C1 segment of cervical spinal cord (tissue), 14 donors: ENCODE results near the gene IQSEC2.

ENCODE experiments used
- DNase-seq, 14 donors: peaks; one replicate each; lab custom pipeline; 2025; lab: John Stamatoyannopoulos, UW

IQSEC2 gene

DNA sequence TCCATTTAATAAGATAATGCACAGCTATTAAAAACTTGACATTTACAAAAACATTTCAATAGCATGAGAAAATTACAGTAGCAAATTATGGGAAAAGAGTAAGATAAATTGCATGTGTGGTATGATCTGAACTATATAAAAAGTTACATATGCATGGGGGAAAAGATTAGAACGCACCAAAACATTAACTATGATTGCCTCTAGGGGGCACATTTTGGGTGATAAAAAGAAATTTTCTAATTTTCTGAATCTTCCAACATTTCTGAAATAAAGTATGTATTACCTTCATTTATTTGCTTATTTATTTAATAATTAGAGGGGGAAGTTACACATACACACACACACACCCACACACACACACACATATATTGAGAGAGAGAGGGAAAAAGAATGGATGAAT, 36.8 kb downstream of the IQSEC2 start:
- no peak for DNase-seq

DNA sequence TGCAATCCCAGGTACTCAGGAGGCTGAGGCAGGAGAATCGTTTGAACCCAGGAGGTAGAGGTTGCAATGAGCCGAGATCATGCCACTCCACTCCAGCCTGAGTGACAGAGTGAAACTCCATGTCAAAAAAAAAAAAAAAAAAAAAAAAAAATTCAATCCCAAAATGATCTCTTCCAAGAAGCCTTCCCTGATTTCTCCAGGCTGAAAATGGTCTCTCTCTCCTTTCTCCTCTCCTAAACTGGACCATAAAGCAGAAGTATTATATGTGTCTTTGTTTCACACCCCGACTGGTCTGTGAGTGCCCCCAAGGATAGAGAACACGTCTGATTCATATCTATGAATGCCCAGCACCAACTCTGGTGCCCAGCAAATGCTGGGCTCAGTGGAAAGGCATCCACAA, 39.1 kb downstream of the IQSEC2 start:
- no peak for DNase-seq

DNA sequence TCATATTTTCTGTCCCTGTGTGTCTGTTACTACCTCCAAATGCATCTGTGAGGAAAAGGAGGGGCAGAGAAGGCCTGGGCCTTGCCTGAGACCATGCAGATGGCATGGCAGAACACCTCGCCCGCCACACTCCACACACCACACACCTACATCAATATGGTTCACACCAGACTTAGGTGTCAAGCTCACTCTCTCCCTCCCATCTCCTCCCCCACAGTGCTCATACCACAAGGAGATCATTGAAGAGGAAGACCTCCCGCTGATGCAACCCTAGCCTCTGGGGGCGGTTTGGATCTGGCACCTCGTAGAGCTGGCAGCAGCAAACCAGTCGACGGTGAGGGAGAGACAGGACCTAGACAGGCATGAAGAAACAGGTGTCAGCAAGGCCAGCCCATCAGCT, 39.8 kb downstream of the IQSEC2 start:
- no peak for DNase-seq

DNA sequence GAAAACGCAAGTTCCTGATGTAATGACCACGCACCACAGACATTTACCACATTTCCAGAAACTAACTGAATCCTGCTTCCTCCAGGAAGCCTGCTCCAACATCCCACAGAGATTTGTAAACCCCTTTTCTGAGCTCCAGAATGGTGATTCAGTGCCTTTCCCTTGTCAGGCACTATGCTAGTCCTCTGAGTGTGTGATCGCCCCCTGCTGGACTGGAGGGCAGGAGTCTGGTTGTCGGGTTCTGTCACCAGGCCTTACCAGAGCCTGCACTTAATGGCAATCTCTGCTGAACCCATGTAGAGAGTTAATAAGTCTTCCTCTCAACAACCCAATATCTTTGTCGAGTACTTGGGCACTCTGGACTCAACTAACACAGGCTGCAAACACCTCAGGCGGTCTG, 41.9 kb downstream of the IQSEC2 start:
- DNase-seq, result no peak

DNA sequence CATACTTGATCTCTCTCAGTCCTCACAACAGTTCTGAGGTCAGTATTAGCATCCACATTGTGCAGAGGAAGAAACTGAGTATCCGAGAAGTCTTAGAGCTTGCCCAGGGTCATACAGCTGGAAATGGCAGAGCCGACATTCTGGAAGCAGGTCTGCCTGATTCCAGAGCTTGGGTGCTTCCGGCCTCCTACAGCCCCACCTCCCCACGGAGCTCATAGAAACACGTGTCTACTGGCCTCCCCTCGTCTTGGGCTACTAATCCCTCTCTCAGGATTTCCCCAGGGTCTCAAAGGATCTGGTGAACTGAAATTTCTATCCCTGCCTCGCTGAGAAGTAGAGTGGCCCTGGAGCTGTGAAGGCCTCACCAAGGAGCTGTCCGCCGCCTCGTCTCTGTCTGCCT, 44.3 kb downstream of the IQSEC2 start:
- DNase-seq, result no peak

DNA sequence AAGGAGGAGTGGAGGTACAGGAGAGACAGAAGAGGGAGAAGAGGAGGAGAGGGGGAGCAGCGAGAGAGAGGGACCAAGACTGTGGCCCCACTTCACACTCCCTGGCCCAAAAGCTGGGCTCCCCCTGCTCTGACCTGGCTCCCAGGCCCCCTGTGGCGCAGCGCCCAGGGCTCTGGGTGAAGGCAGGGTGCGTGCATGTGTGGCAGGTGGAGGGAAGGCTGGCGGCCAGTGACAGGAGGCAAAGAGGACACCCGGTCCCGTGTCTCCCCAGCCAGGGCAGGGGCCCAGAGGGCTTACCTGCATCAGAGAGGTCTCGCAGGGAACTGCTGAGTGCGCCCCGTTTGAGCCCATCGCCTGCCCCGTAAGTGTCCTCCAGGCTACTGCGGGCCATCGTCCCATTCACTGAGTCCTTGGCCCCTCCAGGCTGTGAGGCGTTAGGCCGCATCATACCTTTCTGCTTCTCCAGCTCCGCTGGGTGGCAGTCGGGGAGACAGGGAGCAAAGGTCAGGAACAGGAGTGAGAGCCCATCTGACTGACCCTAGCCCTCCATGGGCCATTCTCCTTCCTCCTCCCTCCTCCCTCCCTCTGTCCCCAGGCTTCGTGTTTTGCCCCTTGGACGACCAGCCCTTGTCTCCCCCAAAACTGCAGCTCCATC, 45.2 kb downstream of the IQSEC2 start:
- DNase-seq, result no peak

GRCh38 chrX:53235566-53235965, 45.8 kb downstream of the IQSEC2 start:
- no peak for DNase-seq

- DNase-seq, result no peak
Observed at GRCh38 chrX:53234484-53234883, 46.9 kb downstream of the IQSEC2 start.

DNA sequence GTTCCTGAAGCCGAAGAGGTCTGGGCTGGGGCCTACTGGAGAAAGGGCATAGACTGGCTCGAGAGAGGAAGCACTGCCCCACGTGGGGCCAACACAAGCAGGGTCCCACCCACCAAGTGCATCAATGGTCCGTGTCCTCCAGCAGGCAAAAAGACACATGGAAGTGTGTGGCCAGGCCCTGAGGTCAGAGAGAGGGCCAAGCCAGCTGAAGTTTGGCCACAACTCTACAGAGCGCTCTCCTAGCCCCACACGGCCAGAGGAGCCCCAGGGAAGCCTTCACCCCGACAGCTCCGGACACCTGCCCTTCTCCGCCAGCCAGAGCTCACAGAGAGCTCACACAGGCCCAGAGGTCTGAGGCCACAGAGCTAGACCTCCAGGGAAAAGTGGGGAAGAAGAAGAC, 47.8 kb downstream of the IQSEC2 start:
- DNase-seq, result no peak

GRCh38 chrX:53230116-53230515, 51.3 kb downstream of the IQSEC2 start:
- DNase-seq, result no peak

- DNase-seq, result no peak
Observed at GRCh38 chrX:53227224-53227765, 54.1 kb downstream of the IQSEC2 start.

DNA sequence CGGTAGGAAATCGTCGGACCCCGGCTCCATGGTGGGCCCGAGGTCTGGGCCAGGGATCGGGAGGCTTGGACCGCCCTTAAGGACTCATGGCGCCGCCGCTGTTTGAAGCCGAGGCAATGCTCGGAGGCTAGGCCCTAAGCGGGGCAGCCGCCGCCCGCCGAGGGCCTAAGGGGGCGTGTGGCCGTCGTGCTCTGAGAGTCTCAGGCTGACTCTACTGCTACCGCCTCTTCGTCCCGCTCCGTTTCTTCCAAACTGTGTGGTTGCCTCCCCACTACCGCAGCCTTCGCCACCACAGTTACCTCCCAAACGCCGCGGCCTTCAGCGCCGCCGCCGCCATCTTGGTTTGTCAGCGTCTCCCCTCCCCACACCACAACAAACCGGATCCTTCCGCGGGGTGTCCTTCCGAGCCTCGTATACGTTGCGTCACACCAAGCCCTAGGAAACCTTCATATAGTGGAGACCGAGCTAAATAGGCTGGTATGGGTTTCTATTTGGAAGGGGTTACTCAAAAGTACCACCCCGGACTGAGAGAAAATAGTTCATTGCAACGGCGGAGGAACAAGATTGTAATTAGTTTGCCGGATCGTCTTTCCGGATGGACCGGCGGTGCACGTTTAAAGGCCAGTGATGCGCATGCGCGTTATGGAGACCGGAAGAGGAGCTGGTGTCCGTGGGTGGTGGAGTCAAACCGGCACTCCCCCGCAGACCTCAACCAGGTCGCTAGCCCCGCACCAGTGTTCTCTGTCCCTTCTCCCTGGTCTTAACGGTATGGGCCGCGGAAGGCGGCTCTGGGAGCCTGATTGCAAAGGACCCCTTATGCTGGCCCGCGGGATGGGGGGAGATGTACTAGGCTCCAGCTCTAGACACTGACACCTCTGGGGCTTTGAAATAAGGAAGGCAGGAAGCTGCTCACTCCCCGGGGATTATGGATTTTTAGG, 56.3 kb downstream of the IQSEC2 start, which contains the start of gene KDM5C:
KDM5C (minus strand) TSS at position 348 of the 938 bp plus-strand sequence; CDS start at position 30, 318 bp downstream.
- peak; percentile 48 to 97 (median 88) for DNase-seq

GRCh38 chrX:53223955-53224859, 57.2 kb downstream of the IQSEC2 start:
- peak in 2 of 14 donors; percentile 47 to 59 for DNase-seq

- DNase-seq, result no peak
Observed at GRCh38 chrX:53223068-53223693, 58.2 kb downstream of the IQSEC2 start.
